ENCODE measurements around the gene ABHD6.
"Not testable (repeated sequence)": the region's sequence is repeated elsewhere in the genome, so short reads cannot be mapped to it uniquely, and the experiment has no call there.

The ABHD6 gene

DNA sequence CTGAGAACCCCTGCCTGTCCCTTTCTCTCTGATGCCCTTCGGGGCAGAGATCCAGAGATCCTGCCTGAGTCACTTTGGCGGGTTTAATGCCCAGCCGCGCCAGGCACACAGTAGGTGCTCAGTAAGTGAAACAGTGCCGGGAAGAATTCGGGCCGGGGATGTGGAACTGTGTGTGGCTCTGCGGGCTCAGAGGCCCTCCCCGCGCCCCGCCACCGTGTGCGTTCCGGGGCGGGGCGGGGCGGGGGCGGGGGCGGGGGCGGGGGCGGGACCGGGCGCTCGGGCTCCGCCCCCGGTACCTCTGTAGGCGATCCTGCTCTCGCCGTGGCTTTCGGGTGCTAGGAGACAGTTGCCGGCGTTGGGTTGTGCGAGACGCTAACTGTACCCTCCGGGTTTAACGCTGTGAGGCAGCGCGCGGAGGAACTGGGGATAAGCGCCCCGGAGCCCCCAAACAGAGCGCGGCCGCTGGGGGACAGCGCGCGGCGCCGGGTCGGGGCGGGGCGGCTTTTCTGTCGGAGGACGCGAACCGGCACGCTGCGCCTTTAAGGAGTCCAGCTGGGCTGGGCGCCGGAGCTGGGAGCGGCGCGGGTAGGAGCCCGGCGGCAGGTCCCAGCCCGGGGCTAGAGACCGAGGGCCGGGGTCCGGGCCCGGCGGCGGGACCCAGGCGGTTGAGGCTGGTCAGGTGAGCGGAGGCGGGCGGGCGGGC, at the start of gene ABHD6:
Gene ABHD6 (plus strand): TSS at position 555 of the 703 bp plus-strand sequence. CDS start 18,795 bp downstream, outside the sequence.
- DNase-seq (ENCODE audit: low spot score) = peak; percentile 77

DNA sequence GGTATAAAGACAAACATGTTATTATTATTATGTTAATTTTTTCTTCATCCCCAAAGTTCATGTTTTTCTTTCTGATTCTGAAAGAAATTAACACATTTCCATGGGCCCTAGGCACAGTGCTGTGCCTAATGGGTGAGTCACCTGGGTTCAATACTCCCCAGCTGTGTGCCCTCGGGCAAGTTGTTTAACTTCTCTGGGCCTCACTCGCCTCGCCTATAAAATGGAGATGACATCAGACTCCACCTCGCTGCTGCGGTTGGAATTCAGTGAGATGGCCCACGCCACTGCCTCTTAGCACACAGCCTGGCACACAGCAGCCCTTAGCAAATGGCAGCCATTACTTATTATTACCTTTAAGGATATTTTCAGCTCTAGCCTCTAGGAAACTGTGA, 49.4 kb upstream of the ABHD6 start:
- DNase-seq (ENCODE audit: low spot score) = no peak

- DNase-seq (ENCODE audit: low spot score) = no peak
Measured at GRCh38 chr3:58188921-58189451, 48.6 kb upstream of the ABHD6 start.

- DNase-seq (ENCODE audit: low spot score) = no peak
Measured at GRCh38 chr3:58189691-58190090, 47.9 kb upstream of the ABHD6 start.

DNA sequence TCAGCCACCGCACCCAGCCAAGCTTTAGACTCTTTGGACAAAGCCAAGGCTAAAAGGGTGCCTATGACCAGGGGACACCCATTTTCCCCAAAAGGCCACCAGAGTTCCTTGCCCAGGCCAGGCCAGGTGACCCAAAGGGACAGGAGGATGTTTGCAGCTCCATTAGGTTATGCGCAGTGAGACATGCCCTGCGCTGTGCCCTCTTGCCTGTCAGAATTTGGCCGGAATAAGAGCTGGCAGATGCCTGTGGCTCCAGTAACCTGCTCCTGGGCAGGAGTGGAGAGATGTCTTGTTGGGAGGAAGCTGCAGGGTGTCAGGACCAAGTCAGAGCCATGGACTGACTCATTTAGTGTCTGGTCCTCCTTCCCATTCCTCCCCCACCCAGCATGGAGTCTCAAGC, 47.3 kb upstream of the ABHD6 start:
- DNase-seq (ENCODE audit: low spot score) = no peak

DNA sequence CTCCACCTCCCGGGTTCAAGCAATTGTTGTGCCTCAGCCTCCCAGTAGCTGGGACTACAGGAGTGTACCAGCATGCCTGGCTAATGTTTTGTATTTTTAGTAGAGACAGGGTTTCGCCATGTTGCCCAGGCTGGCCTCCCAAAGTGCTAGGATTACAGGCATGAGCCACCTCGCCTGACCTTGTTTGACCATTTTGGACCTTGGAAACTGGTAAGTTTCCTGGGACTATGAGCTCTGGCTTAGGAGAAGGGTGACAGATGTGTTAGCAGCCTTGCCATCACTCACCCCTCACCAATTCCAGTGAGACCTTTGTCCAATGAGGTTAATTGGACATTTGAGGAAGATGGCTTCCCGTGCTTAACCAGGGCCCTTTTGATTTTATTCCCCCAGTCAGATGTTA, 46.7 kb upstream of the ABHD6 start:
- DNase-seq (ENCODE audit: low spot score) = no peak

- DNase-seq (ENCODE audit: low spot score) = no peak
Measured at GRCh38 chr3:58191361-58191991, 46.1 kb upstream of the ABHD6 start.

- DNase-seq (ENCODE audit: low spot score) = no peak
Measured at GRCh38 chr3:58192069-58192468, 45.5 kb upstream of the ABHD6 start.

GRCh38 chr3:58193682-58194407, 43.7 kb upstream of the ABHD6 start:
- DNase-seq (ENCODE audit: low spot score) = no peak

- DNase-seq (ENCODE audit: low spot score) = no peak
Measured at GRCh38 chr3:58197588-58197987, 40.0 kb upstream of the ABHD6 start.

- DNase-seq (ENCODE audit: low spot score) = no peak
Measured at GRCh38 chr3:58198362-58198761, 39.2 kb upstream of the ABHD6 start.

- no peak for DNase-seq (ENCODE audit: low spot score)
Measured at GRCh38 chr3:58198804-58199203, 38.8 kb upstream of the ABHD6 start.

- DNase-seq (ENCODE audit: low spot score) = no peak
Measured at GRCh38 chr3:58200121-58200709, 37.4 kb upstream of the ABHD6 start.

- DNase-seq (ENCODE audit: low spot score) = no peak
Measured at GRCh38 chr3:58200846-58201355, 36.7 kb upstream of the ABHD6 start.

- not testable (repeated sequence) for DNase-seq (ENCODE audit: low spot score)
Measured at GRCh38 chr3:58201451-58201850, 36.1 kb upstream of the ABHD6 start.

DNA sequence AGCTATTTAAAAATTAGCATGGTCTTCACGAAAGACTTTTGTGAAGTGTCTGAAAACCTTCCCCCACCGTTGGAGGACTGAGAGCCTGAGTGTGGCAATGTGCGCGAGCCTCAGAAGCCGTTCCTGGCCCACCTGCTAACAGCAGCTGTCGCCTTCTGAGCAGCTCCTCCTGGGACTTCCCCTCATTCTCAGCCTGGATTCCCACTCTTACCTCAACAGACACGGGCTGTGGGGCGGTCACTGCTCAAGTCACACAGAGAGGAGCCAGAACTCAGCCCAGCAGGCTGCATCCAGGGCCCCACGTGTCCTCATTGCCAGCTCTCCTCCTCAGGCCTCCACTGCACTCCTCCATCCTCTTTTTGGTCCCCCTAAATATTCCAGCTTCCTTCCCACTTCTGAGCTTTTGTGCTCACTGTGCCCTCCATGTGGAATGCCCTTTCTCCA, 34.7 kb upstream of the ABHD6 start:
- DNase-seq (ENCODE audit: low spot score) = no peak

- DNase-seq (ENCODE audit: low spot score) = no peak
Measured at GRCh38 chr3:58203541-58203940, 34.1 kb upstream of the ABHD6 start.

DNA sequence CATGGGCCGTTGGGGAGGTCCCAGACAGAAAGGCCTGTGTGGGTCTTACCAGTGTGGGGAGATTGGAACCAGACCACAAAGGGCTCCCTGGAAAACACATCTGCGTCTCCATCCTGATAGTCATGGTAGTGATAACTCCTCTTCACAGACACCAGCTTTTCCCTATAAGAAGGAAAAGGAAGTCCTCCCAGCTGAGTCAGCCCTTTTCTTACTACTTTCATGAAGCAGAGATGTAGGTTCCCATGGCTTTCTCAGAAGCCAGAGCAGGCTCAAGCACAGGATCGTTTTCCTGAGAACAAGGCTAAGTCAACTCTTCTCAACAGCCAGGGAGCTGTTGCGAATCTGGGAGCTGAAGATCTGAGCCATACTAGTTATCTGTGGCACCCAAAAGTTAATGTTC, 32.9 kb upstream of the ABHD6 start:
- no peak for DNase-seq (ENCODE audit: low spot score)

GRCh38 chr3:58205981-58206380, 31.6 kb upstream of the ABHD6 start:
- DNase-seq (ENCODE audit: low spot score) = no peak

- DNase-seq (ENCODE audit: low spot score) = peak; percentile 50
Measured at GRCh38 chr3:58206406-58207011, 31.1 kb upstream of the ABHD6 start.

- no peak for DNase-seq (ENCODE audit: low spot score)
Measured at GRCh38 chr3:58207954-58208353, 29.6 kb upstream of the ABHD6 start.

DNA sequence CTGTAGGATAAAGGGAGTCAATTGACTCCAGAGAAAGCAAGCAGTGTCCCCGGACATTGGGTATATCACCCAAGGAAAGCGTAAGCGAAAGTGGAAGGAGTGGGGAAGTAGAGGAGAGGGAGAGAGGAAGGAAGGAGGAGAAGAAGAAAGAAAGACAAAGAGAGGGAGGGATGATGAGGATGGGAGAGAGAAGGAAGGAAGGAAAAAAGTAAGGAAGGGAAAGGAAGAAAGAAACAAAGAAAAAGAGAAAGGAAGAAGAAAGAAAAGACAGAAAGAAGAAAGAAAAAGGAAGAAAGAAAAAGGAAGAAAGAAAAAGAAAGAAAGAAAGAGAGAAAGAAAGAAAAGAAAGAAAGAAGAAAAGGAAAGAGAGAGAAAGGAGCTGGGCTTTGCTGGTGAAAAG, 27.7 kb upstream of the ABHD6 start:
- DNase-seq (ENCODE audit: low spot score) = no peak
